HG02798 (cell line): Measurements from ENCODE around the gene RBM24.
"Not testable (repeated sequence)": the region's sequence is repeated elsewhere in the genome, so short reads cannot be mapped to it uniquely, and the experiment has no call there.

ENCODE experiments used
- ATAC-seq: cut with Tn5 transposase; IDR thresholded peaks from one replicate; pipeline ENCODE4 v1.9.1; 2021; ENCODE audit warnings: mild to moderate bottlenecking; ENCODE audit not compliant: unreplicated experiment, poor library complexity

Gene RBM24

GRCh38 chr6:17289630-17290061, 8.5 kb downstream of the RBM24 start:
- ATAC-seq = no peak

GRCh38 chr6:17291778-17292177, 10.6 kb downstream of the RBM24 start:
- no peak for ATAC-seq

GRCh38 chr6:17292600-17293133, 11.5 kb downstream of the RBM24 start:
- no peak for ATAC-seq

GRCh38 chr6:17293395-17293794, 12.2 kb downstream of the RBM24 start:
- no peak for ATAC-seq

- no peak for ATAC-seq
Observed at GRCh38 chr6:17297271-17298080, 16.3 kb downstream of the RBM24 start.

GRCh38 chr6:17298257-17298656, 17.1 kb downstream of the RBM24 start:
- ATAC-seq = no peak

- no peak for ATAC-seq
Observed at GRCh38 chr6:17299222-17299621, 18.1 kb downstream of the RBM24 start.

- no peak for ATAC-seq
Observed at GRCh38 chr6:17299750-17300149, 18.6 kb downstream of the RBM24 start.

- no peak for ATAC-seq
Observed at GRCh38 chr6:17300637-17301036, 19.5 kb downstream of the RBM24 start.

- ATAC-seq = no peak
Observed at GRCh38 chr6:17303444-17303843, 22.3 kb downstream of the RBM24 start.

- no peak for ATAC-seq
Observed at GRCh38 chr6:17305219-17306001, 24.2 kb downstream of the RBM24 start.

- no peak for ATAC-seq
Observed at GRCh38 chr6:17311595-17312311, 30.6 kb downstream of the RBM24 start.

- not testable (repeated sequence) for ATAC-seq
Observed at GRCh38 chr6:17313238-17313637, 32.1 kb downstream of the RBM24 start.

GRCh38 chr6:17313971-17314370, 32.8 kb downstream of the RBM24 start:
- ATAC-seq = no peak

- no peak for ATAC-seq
Observed at GRCh38 chr6:17315262-17315661, 34.1 kb downstream of the RBM24 start.

- no peak for ATAC-seq
Observed at GRCh38 chr6:17318435-17319165, 37.4 kb downstream of the RBM24 start.

- not testable (repeated sequence) for ATAC-seq
Observed at GRCh38 chr6:17320266-17320665, 39.1 kb downstream of the RBM24 start.

- no peak for ATAC-seq
Observed at GRCh38 chr6:17331238-17331637, 50.1 kb downstream of the RBM24 start.

- ATAC-seq = no peak
Observed at GRCh38 chr6:17334265-17334664, 53.1 kb downstream of the RBM24 start.

GRCh38 chr6:17336425-17336824, 55.3 kb downstream of the RBM24 start:
- ATAC-seq = no peak
